Neural cell (in vitro differentiated cells): ENCODE results near the gene NDE1.

Experiments used
- EP300 ChIP-seq: fragments of 450-650 bp; conservative IDR thresholded peaks from 2 replicates; pipeline ENCODE4 v1.6.1; 2014; ENCODE audit warnings: antibody characterized with exemption, mild to moderate bottlenecking, moderate library complexity; ENCODE audit not compliant: poor library complexity, severe bottlenecking
- EZH2 ChIP-seq: fragments of 200-600, 300-800 bp; shearing (Covaris generic), sonication (generic); IDR thresholded peaks from 2 replicates; pipeline ENCODE4 v1.6.1; 2014; ENCODE audit warnings: antibody characterized with exemption, low read length, borderline replicate concordance, mild to moderate bottlenecking; ENCODE audit not compliant: insufficient read depth, poor library complexity, severe bottlenecking
- RAD21 ChIP-seq: fragments of 450-650 bp; conservative IDR thresholded peaks from 2 replicates; pipeline ENCODE4 v1.6.1; 2014; ENCODE audit warnings: antibody characterized with exemption, mild to moderate bottlenecking, moderate library complexity
- SMC3 ChIP-seq: fragments of 450-650 bp; conservative IDR thresholded peaks from 2 replicates; pipeline ENCODE4 v1.6.1; 2014; ENCODE audit warnings: antibody characterized with exemption, mild to moderate bottlenecking, moderate library complexity; ENCODE audit not compliant: poor library complexity
- TF ChIP-seq, protein P1 (sequence below): IDR thresholded peaks from 2 replicates; pipeline ENCODE4 v1.6.1; 2012; ENCODE audit warnings: borderline replicate concordance
- TF ChIP-seq, protein P2 (sequence below): fragments of 450-650 bp; IDR thresholded peaks from 2 replicates; pipeline ENCODE4 v1.5.1; 2014; ENCODE audit warnings: antibody characterized with exemption, mild to moderate bottlenecking, moderate library complexity; ENCODE audit not compliant: poor library complexity, severe bottlenecking

DNA sequence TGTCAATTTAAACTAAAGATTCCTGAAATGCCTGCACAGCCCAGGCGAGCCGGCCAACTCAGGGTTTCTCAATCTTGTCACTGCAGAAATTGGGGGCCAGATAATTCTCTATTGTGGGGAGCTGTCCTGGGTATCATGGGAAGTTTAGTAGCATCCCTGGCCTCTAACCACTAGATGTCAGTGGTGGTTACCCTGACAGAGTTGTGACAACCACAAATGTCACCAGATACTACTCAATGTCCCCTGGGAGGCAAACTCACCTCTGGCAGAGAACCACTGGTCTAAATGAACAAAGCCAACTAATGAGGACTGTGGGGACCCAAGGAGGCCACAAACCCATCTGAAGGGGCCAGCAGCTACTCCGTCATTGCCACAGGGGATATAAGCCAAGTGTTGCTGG is 115.8 kb downstream of the NDE1 start:
- TF ChIP-seq SMC3 = peak; percentile 65
- TF ChIP-seq, protein P1, sequence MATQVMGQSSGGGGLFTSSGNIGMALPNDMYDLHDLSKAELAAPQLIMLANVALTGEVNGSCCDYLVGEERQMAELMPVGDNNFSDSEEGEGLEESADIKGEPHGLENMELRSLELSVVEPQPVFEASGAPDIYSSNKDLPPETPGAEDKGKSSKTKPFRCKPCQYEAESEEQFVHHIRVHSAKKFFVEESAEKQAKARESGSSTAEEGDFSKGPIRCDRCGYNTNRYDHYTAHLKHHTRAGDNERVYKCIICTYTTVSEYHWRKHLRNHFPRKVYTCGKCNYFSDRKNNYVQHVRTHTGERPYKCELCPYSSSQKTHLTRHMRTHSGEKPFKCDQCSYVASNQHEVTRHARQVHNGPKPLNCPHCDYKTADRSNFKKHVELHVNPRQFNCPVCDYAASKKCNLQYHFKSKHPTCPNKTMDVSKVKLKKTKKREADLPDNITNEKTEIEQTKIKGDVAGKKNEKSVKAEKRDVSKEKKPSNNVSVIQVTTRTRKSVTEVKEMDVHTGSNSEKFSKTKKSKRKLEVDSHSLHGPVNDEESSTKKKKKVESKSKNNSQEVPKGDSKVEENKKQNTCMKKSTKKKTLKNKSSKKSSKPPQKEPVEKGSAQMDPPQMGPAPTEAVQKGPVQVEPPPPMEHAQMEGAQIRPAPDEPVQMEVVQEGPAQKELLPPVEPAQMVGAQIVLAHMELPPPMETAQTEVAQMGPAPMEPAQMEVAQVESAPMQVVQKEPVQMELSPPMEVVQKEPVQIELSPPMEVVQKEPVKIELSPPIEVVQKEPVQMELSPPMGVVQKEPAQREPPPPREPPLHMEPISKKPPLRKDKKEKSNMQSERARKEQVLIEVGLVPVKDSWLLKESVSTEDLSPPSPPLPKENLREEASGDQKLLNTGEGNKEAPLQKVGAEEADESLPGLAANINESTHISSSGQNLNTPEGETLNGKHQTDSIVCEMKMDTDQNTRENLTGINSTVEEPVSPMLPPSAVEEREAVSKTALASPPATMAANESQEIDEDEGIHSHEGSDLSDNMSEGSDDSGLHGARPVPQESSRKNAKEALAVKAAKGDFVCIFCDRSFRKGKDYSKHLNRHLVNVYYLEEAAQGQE = no peak
- peak; percentile 63 for TF ChIP-seq RAD21
- TF ChIP-seq, protein P2, sequence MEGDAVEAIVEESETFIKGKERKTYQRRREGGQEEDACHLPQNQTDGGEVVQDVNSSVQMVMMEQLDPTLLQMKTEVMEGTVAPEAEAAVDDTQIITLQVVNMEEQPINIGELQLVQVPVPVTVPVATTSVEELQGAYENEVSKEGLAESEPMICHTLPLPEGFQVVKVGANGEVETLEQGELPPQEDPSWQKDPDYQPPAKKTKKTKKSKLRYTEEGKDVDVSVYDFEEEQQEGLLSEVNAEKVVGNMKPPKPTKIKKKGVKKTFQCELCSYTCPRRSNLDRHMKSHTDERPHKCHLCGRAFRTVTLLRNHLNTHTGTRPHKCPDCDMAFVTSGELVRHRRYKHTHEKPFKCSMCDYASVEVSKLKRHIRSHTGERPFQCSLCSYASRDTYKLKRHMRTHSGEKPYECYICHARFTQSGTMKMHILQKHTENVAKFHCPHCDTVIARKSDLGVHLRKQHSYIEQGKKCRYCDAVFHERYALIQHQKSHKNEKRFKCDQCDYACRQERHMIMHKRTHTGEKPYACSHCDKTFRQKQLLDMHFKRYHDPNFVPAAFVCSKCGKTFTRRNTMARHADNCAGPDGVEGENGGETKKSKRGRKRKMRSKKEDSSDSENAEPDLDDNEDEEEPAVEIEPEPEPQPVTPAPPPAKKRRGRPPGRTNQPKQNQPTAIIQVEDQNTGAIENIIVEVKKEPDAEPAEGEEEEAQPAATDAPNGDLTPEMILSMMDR = peak; percentile 66
- TF ChIP-seq EZH2 = no peak
- no peak for TF ChIP-seq EP300
